ENCODE results near the gene WNT6. TPM values are rescaled to one million over a fixed set of nuclear protein-coding genes. Genes with fewer than 3 reads are reported as not detected.

The WNT6 gene
- polyA plus RNA-seq, 1 experiment = not detected

- POLR2A ChIA-PET = no interaction called here
- Histone ChIP-seq H3K36me3 (ENCODE audit: control insufficient read depth, insufficient read depth, low read length) (no peaks in the 10 kb centered on the region), H3K27me3 (ENCODE audit: control insufficient read depth, insufficient read depth, low read length) (peaks cover 34% of the 10 kb centered on the region), H3K4me3 (ENCODE audit: low read depth, low read length) (no peak overlapping the region)
- DNase-seq (ENCODE audit: low read depth) = no peak
- no peak for TF ChIP-seq CTCF (IDR thresholded peaks at IDR 0.05; ENCODE audit: insufficient read depth, low read depth, low read length)
- CTCF ChIA-PET = interaction anchor here (1.1 to 24.5 kb wide), 4 partner anchors 15 to 42 kb away, joined by 3 to 726 read pairs (median 4); partner anchors contain the start of gene WNT10A
Observed at GRCh38 chr2:218893349-218894150, 33.9 kb downstream of the WNT6 start.

GRCh38 chr2:218894151-218894879 is 34.7 kb downstream of the WNT6 start:
- TF ChIP-seq CTCF (IDR thresholded peaks at IDR 0.05; ENCODE audit: insufficient read depth, low read depth, low read length) = no peak
- POLR2A ChIA-PET = no interaction called here
- no peaks in the 10 kb centered on the region for H3K36me3 ChIP-seq (ENCODE audit: control insufficient read depth, insufficient read depth, low read length)
- H3K4me3 ChIP-seq (ENCODE audit: low read depth, low read length) = no peak overlapping the region
- H3K27me3 ChIP-seq (ENCODE audit: control insufficient read depth, insufficient read depth, low read length) = peaks cover 36% of the 10 kb centered on the region
- DNase-seq (ENCODE audit: low read depth) = no peak
- CTCF ChIA-PET = interaction anchor here (1.1 to 24.5 kb wide), 3 partner anchors 10 to 30 kb away, joined by 4 to 726 read pairs (median 5); partner anchors contain the start of gene WNT10A

GRCh38 chr2:218894880-218895157 is 35.2 kb downstream of the WNT6 start:
- Histone ChIP-seq H3K27me3 (ENCODE audit: control insufficient read depth, insufficient read depth, low read length) (peaks cover 36% of the 10 kb centered on the region), H3K36me3 (ENCODE audit: control insufficient read depth, insufficient read depth, low read length) (no peaks in the 10 kb centered on the region), H3K4me3 (ENCODE audit: low read depth, low read length) (no peak overlapping the region)
- CTCF ChIA-PET = interaction anchor here (1.6 to 24.5 kb wide), 3 partner anchors 9 to 100 kb away, joined by 3 to 726 read pairs (median 5); partner anchors contain the start of gene WNT10A
- POLR2A ChIA-PET = no interaction called here
- DNase-seq (ENCODE audit: low read depth) = no peak
- no peak for TF ChIP-seq CTCF (IDR thresholded peaks at IDR 0.05; ENCODE audit: insufficient read depth, low read depth, low read length)

GRCh38 chr2:218895326-218895725 is 35.7 kb downstream of the WNT6 start:
- Histone ChIP-seq H3K27me3 (ENCODE audit: control insufficient read depth, insufficient read depth, low read length) (peaks cover 33% of the 10 kb centered on the region), H3K36me3 (ENCODE audit: control insufficient read depth, insufficient read depth, low read length) (no peaks in the 10 kb centered on the region), H3K4me3 (ENCODE audit: low read depth, low read length) (no peak overlapping the region)
- ChIA-PET CTCF (interaction anchor here (1.6 to 24.5 kb wide), 3 partner anchors 9 to 100 kb away, joined by 3 to 726 read pairs (median 5); partner anchors contain the start of gene WNT10A), POLR2A (no interaction called here)
- DNase-seq (ENCODE audit: low read depth) = no peak
- no peak for TF ChIP-seq CTCF (IDR thresholded peaks at IDR 0.05; ENCODE audit: insufficient read depth, low read depth, low read length)
